Measurements from ENCODE around the gene NUDT8. TPM values are rescaled to one million over a fixed set of nuclear protein-coding genes. Genes with fewer than 3 reads are reported as not detected.

The NUDT8 gene
- total and polyA plus RNA-seq, 2 experiments from 2014 or later = 5.0 to 15.1 TPM

DNA sequence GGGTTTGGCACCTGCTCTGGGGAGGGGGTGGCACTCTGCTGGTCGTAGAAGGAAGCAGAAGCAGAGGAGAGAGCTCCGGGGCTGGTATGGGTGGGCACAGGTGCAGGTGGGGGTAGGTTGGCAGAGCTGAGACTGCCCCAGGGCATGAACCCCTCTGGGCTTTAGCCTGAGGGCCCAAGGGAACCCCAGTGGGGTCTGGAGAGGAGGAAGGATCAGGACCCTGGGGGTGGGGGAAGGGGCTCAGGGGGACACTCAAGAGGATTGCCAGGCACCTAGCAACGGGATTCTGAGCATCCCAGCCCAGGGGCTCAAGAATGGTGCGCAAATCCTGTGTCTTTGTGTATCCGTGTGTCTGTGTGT, 38.4 kb upstream of the NUDT8 start (continued):
- TF ChIP-seq ETS1 (IDR thresholded peaks at IDR 0.05) (no peak), ZNF114 (CRISPR knock-in tag; IDR thresholded peaks at IDR 0.05) (no peak), ZNF331 (CRISPR knock-in tag; IDR thresholded peaks at IDR 0.05; ENCODE audit: low read depth) (no peak), NANOG (IDR thresholded peaks at IDR 0.05; ENCODE audit: borderline replicate concordance) (no peak), REST (IDR thresholded peaks at IDR 0.05; ENCODE audit: unreplicated experiment) (no peak)

DNA sequence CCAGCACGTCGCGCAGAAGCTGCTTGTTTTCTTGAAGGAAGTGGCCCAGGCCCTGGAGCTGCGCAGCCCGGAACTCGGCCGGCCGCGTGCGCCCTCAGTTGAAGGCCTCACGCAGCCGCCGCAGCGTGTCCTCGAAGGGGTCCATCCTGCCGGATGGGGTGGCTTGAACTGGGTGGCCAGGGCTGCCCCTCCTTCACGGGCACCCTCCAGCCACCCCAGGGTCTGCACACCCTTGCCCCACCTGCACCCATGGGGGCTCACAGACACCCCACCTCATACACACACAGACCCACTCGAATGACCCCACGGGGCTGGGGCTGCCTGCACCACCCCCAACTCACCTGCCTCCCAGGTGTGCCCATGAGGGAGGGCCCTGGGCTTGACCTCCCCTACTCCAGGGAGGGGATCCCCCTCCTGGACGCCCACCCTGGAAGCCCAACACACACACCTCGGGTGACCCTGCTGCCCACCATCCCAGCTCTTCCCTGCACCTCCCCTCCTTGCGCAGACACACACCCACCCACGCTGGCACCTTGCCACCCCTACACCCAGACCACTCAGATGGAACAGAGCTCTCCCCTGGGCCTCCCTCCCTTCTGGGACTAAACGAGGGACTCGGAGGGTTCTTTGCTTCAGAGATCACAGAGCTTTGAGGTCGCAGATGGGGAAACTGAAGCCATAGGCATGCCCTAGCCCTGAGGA, 37.9 kb upstream of the NUDT8 start:
- no peaks in the 10 kb centered on the region for H3K4me1 Mint-ChIP-seq
- Histone ChIP-seq H3K4me3 (no peak overlapping the region), H4K20me1 (replicated peaks; ENCODE audit: insufficient read depth) (no peaks in the 10 kb centered on the region), H3K4me1 (ENCODE audit: insufficient read depth) (no peaks in the 10 kb centered on the region), H2AFZ (no peak overlapping the region), H3K36me3 (ENCODE audit: insufficient read depth) (no peaks in the 10 kb centered on the region), H3K4me2 (no peak overlapping the region), H3F3A (replicated peaks; ENCODE audit: low read depth) (no peaks in the 10 kb centered on the region), H3K9me2 (ENCODE audit: insufficient read depth) (no peaks in the 10 kb centered on the region), H3K27ac (ENCODE audit: low read depth) (no peak overlapping the region), H3K27me3 (ENCODE audit: insufficient read depth) (no peaks in the 10 kb centered on the region), H3K79me2 (replicated peaks; ENCODE audit: insufficient read depth) (no peaks in the 10 kb centered on the region)
- no peak overlapping the region for H3K27ac Mint-ChIP-seq
- no peak for ATAC-seq
- DNase-seq (ENCODE audit: low spot score) = no peak
- no peaks in the 10 kb centered on the region for H3K27me3 Mint-ChIP-seq (ENCODE audit: insufficient read depth, low read depth, poor library complexity)
- H3K4me3 Mint-ChIP-seq = no peak overlapping the region
- no peaks in the 10 kb centered on the region for H3K36me3 Mint-ChIP-seq (ENCODE audit: low read depth)
- H3K9me3 Mint-ChIP-seq = no peaks in the 10 kb centered on the region
- TF ChIP-seq POLR2AphosphoS5 (IDR thresholded peaks at IDR 0.05; ENCODE audit: low read depth) (no peak), EZH2 (IDR thresholded peaks at IDR 0.05; ENCODE audit: low read depth, unreplicated experiment) (no peak), STAT1 (IDR thresholded peaks at IDR 0.05; ENCODE audit: unreplicated experiment) (no peak), NANOG (IDR thresholded peaks at IDR 0.05; ENCODE audit: borderline replicate concordance) (no peak), ZNF114 (CRISPR knock-in tag; IDR thresholded peaks at IDR 0.05) (no peak), ZNF331 (CRISPR knock-in tag; IDR thresholded peaks at IDR 0.05; ENCODE audit: low read depth) (no peak), JUNB (IDR thresholded peaks at IDR 0.05; ENCODE audit: unreplicated experiment) (no peak), CREB1 (CRISPR knock-in tag; IDR thresholded peaks at IDR 0.05; ENCODE audit: low read depth) (no peak), EZH2phosphoT487 (IDR thresholded peaks at IDR 0.05; ENCODE audit: unreplicated experiment) (no peak)
- TF ChIP-seq, protein P1, sequence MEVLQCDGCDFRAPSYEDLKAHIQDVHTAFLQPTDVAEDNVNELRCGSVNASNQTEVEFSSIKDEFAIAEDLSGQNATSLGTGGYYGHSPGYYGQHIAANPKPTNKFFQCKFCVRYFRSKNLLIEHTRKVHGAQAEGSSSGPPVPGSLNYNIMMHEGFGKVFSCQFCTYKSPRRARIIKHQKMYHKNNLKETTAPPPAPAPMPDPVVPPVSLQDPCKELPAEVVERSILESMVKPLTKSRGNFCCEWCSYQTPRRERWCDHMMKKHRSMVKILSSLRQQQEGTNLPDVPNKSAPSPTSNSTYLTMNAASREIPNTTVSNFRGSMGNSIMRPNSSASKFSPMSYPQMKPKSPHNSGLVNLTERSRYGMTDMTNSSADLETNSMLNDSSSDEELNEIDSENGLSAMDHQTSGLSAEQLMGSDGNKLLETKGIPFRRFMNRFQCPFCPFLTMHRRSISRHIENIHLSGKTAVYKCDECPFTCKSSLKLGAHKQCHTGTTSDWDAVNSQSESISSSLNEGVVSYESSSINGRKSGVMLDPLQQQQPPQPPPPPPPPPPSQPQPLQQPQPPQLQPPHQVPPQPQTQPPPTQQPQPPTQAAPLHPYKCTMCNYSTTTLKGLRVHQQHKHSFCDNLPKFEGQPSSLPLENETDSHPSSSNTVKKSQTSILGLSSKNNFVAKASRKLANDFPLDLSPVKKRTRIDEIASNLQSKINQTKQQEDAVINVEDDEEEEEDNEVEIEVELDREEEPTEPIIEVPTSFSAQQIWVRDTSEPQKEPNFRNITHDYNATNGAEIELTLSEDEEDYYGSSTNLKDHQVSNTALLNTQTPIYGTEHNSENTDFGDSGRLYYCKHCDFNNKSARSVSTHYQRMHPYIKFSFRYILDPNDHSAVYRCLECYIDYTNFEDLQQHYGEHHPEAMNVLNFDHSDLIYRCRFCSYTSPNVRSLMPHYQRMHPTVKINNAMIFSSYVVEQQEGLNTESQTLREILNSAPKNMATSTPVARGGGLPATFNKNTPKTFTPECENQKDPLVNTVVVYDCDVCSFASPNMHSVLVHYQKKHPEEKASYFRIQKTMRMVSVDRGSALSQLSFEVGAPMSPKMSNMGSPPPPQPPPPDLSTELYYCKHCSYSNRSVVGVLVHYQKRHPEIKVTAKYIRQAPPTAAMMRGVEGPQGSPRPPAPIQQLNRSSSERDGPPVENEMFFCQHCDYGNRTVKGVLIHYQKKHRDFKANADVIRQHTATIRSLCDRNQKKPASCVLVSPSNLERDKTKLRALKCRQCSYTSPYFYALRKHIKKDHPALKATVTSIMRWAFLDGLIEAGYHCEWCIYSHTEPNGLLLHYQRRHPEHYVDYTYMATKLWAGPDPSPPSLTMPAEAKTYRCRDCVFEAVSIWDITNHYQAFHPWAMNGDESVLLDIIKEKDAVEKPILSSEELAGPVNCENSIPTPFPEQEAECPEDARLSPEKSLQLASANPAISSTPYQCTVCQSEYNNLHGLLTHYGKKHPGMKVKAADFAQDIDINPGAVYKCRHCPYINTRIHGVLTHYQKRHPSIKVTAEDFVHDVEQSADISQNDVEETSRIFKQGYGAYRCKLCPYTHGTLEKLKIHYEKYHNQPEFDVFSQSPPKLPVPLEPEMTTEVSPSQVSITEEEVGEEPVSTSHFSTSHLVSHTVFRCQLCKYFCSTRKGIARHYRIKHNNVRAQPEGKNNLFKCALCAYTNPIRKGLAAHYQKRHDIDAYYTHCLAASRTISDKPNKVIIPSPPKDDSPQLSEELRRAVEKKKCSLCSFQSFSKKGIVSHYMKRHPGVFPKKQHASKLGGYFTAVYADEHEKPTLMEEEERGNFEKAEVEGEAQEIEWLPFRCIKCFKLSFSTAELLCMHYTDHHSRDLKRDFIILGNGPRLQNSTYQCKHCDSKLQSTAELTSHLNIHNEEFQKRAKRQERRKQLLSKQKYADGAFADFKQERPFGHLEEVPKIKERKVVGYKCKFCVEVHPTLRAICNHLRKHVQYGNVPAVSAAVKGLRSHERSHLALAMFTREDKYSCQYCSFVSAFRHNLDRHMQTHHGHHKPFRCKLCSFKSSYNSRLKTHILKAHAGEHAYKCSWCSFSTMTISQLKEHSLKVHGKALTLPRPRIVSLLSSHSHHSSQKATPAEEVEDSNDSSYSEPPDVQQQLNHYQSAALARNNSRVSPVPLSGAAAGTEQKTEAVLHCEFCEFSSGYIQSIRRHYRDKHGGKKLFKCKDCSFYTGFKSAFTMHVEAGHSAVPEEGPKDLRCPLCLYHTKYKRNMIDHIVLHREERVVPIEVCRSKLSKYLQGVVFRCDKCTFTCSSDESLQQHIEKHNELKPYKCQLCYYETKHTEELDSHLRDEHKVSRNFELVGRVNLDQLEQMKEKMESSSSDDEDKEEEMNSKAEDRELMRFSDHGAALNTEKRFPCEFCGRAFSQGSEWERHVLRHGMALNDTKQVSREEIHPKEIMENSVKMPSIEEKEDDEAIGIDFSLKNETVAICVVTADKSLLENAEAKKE (CRISPR knock-in tag; IDR thresholded peaks at IDR 0.05) = no peak

All from GM23338 (cell line).